ENCODE data around the gene LIPG.
"Not testable (repeated sequence)": the region's sequence is repeated elsewhere in the genome, so short reads cannot be mapped to it uniquely, and the experiment has no call there.

The LIPG gene

GRCh38 chr18:49580279-49580678 lies 18.4 kb downstream of the LIPG start:
- Mint-ChIP-seq H3K36me3 (ENCODE audit: low read depth) (no peaks in the 10 kb centered on the region), H3K27ac (no peak overlapping the region), H3K4me3 (no peak overlapping the region), H3K27me3 (peaks cover 7% of the 10 kb centered on the region), H3K9me3 (no peaks in the 10 kb centered on the region), H3K4me1 (ENCODE audit: low read depth) (no peaks in the 10 kb centered on the region)

GRCh38 chr18:49581371-49581770 lies 19.5 kb downstream of the LIPG start:
- no peaks in the 10 kb centered on the region for H3K36me3 Mint-ChIP-seq (ENCODE audit: low read depth)
- peaks cover 7% of the 10 kb centered on the region for H3K27me3 Mint-ChIP-seq
- H3K9me3 Mint-ChIP-seq = no peaks in the 10 kb centered on the region
- no peak overlapping the region for H3K27ac Mint-ChIP-seq
- no peak overlapping the region for H3K4me3 Mint-ChIP-seq
- H3K4me1 Mint-ChIP-seq (ENCODE audit: low read depth) = no peaks in the 10 kb centered on the region

- Mint-ChIP-seq H3K36me3 (ENCODE audit: low read depth) (no peaks in the 10 kb centered on the region), H3K27ac (no peak overlapping the region), H3K27me3 (peaks cover 10% of the 10 kb centered on the region), H3K4me1 (ENCODE audit: low read depth) (no peaks in the 10 kb centered on the region), H3K4me3 (no peak overlapping the region), H3K9me3 (no peaks in the 10 kb centered on the region)
Measured at GRCh38 chr18:49582579-49582978, 20.7 kb downstream of the LIPG start.

GRCh38 chr18:49584394-49584793 lies 22.5 kb downstream of the LIPG start:
- Mint-ChIP-seq H3K27me3 (peaks cover 12% of the 10 kb centered on the region), H3K36me3 (ENCODE audit: low read depth) (no peaks in the 10 kb centered on the region), H3K9me3 (no peaks in the 10 kb centered on the region), H3K4me1 (ENCODE audit: low read depth) (no peaks in the 10 kb centered on the region), H3K4me3 (no peak overlapping the region), H3K27ac (no peak overlapping the region)

- not testable (repeated sequence) for H3K4me1 Mint-ChIP-seq (ENCODE audit: low read depth); H3K27ac Mint-ChIP-seq; H3K4me3 Mint-ChIP-seq; H3K9me3 Mint-ChIP-seq; H3K36me3 Mint-ChIP-seq (ENCODE audit: low read depth)
- peaks cover 12% of the 10 kb centered on the region for H3K27me3 Mint-ChIP-seq
Measured at GRCh38 chr18:49584951-49585350, 23.1 kb downstream of the LIPG start.

- no peaks in the 10 kb centered on the region for H3K36me3 Mint-ChIP-seq (ENCODE audit: low read depth)
- no peak overlapping the region for H3K4me3 Mint-ChIP-seq
- no peak overlapping the region for H3K27ac Mint-ChIP-seq
- no peaks in the 10 kb centered on the region for H3K4me1 Mint-ChIP-seq (ENCODE audit: low read depth)
- no peaks in the 10 kb centered on the region for H3K9me3 Mint-ChIP-seq
- peaks cover 12% of the 10 kb centered on the region for H3K27me3 Mint-ChIP-seq
Measured at GRCh38 chr18:49585781-49586663, 24.2 kb downstream of the LIPG start.

GRCh38 chr18:49588171-49588570 lies 26.3 kb downstream of the LIPG start:
- H3K4me1 Mint-ChIP-seq (ENCODE audit: low read depth) = no peaks in the 10 kb centered on the region
- no peaks in the 10 kb centered on the region for H3K9me3 Mint-ChIP-seq
- H3K27me3 Mint-ChIP-seq = peaks cover 4% of the 10 kb centered on the region
- no peak overlapping the region for H3K4me3 Mint-ChIP-seq
- H3K36me3 Mint-ChIP-seq (ENCODE audit: low read depth) = no peaks in the 10 kb centered on the region
- H3K27ac Mint-ChIP-seq = no peak overlapping the region

- no peak overlapping the region for H3K4me3 Mint-ChIP-seq
- H3K27me3 Mint-ChIP-seq = peaks cover 4% of the 10 kb centered on the region
- no peak overlapping the region for H3K27ac Mint-ChIP-seq
- no peaks in the 10 kb centered on the region for H3K4me1 Mint-ChIP-seq (ENCODE audit: low read depth)
- no peaks in the 10 kb centered on the region for H3K36me3 Mint-ChIP-seq (ENCODE audit: low read depth)
- no peaks in the 10 kb centered on the region for H3K9me3 Mint-ChIP-seq
Measured at GRCh38 chr18:49588971-49589370, 27.1 kb downstream of the LIPG start.

GRCh38 chr18:49590608-49591007 lies 28.8 kb downstream of the LIPG start:
- H3K4me1 Mint-ChIP-seq (ENCODE audit: low read depth) = no peaks in the 10 kb centered on the region
- no peak overlapping the region for H3K4me3 Mint-ChIP-seq
- no peaks in the 10 kb centered on the region for H3K9me3 Mint-ChIP-seq
- H3K27me3 Mint-ChIP-seq = peaks cover 14% of the 10 kb centered on the region
- no peak overlapping the region for H3K27ac Mint-ChIP-seq
- no peaks in the 10 kb centered on the region for H3K36me3 Mint-ChIP-seq (ENCODE audit: low read depth)

- Mint-ChIP-seq H3K27ac (no peak overlapping the region), H3K4me1 (ENCODE audit: low read depth) (no peaks in the 10 kb centered on the region), H3K4me3 (no peak overlapping the region), H3K27me3 (peaks cover 17% of the 10 kb centered on the region), H3K9me3 (no peaks in the 10 kb centered on the region), H3K36me3 (ENCODE audit: low read depth) (no peaks in the 10 kb centered on the region)
Measured at GRCh38 chr18:49591271-49591670, 29.4 kb downstream of the LIPG start.

GRCh38 chr18:49591775-49592174 lies 29.9 kb downstream of the LIPG start:
- Mint-ChIP-seq H3K27ac (no peak overlapping the region), H3K9me3 (no peaks in the 10 kb centered on the region), H3K36me3 (ENCODE audit: low read depth) (no peaks in the 10 kb centered on the region), H3K27me3 (peaks cover 17% of the 10 kb centered on the region), H3K4me1 (ENCODE audit: low read depth) (no peaks in the 10 kb centered on the region), H3K4me3 (no peak overlapping the region)

GRCh38 chr18:49596687-49597086 lies 34.8 kb downstream of the LIPG start:
- H3K4me1 Mint-ChIP-seq (ENCODE audit: low read depth) = peaks cover 5% of the 10 kb centered on the region
- H3K4me3 Mint-ChIP-seq = no peak overlapping the region
- H3K36me3 Mint-ChIP-seq (ENCODE audit: low read depth) = no peaks in the 10 kb centered on the region
- H3K27me3 Mint-ChIP-seq = peaks cover 17% of the 10 kb centered on the region
- no peaks in the 10 kb centered on the region for H3K9me3 Mint-ChIP-seq
- H3K27ac Mint-ChIP-seq = no peak overlapping the region

GRCh38 chr18:49597157-49597931 lies 35.5 kb downstream of the LIPG start:
- peaks cover 17% of the 10 kb centered on the region for H3K27me3 Mint-ChIP-seq
- no peaks in the 10 kb centered on the region for H3K9me3 Mint-ChIP-seq
- H3K4me3 Mint-ChIP-seq = no peak overlapping the region
- peaks cover 5% of the 10 kb centered on the region for H3K4me1 Mint-ChIP-seq (ENCODE audit: low read depth)
- no peaks in the 10 kb centered on the region for H3K36me3 Mint-ChIP-seq (ENCODE audit: low read depth)
- H3K27ac Mint-ChIP-seq = no peak overlapping the region

- Mint-ChIP-seq H3K27me3 (peaks cover 21% of the 10 kb centered on the region), H3K27ac (no peak overlapping the region), H3K36me3 (ENCODE audit: low read depth) (no peaks in the 10 kb centered on the region)
Measured at GRCh38 chr18:49601211-49601610, 39.4 kb downstream of the LIPG start.

More at GRCh38 chr18:49601211-49601610, 39.4 kb downstream of the LIPG start:
- Mint-ChIP-seq H3K9me3 (peaks cover 10% of the 10 kb centered on the region), H3K4me1 (ENCODE audit: low read depth) (peaks cover 5% of the 10 kb centered on the region), H3K4me3 (no peak overlapping the region)
